Thyroid gland (tissue), 4 donors: ENCODE data around the gene C3AR1. TPM values are rescaled to one million over a fixed set of nuclear protein-coding genes. Genes with fewer than 3 reads are reported as not detected.

ENCODE experiments used
- DNase-seq, 2 donors: peaks; one replicate each; pipeline ENCODE4 v3.0.0-alpha.2; 2019
- H3K27ac ChIP-seq, 3 donors: fragments of 200-600 bp; sonication (generic); 1 replicate in 2 of 3; 2 replicates in 1 of 3; pipeline ENCODE4 v1.5.1; 2016 to 2019; ENCODE audit warnings: mild to moderate bottlenecking in 1 of 3, moderate library complexity in 1 of 3
- H3K27me3 ChIP-seq: fragments of 200-600 bp; sonication (generic); one replicate; pipeline ENCODE4 v1.5.1; 2019
- H3K36me3 ChIP-seq, 2 donors: fragments of 200-600 bp; sonication (generic); one replicate each; pipeline ENCODE4 v1.5.1; 2016 to 2019
- H3K4me1 ChIP-seq, 2 donors: fragments of 200-600 bp; sonication (generic); one replicate each; pipeline ENCODE4 v1.5.1; 2017 to 2019
- H3K4me3 ChIP-seq, 3 donors: fragments of 200-600 bp; sonication (generic); replicated peaks in 1 of 3; 1 replicate in 2 of 3; 2 replicates in 1 of 3; pipeline ENCODE4 v1.5.1; 2016; ENCODE audit warnings: mild to moderate bottlenecking in 1 of 3
- H3K9me3 ChIP-seq: fragments of 200-600 bp; sonication (generic); one replicate; pipeline ENCODE4 v1.5.1; 2017
- CTCF ChIP-seq, 6 experiments: fragments of 200-600 bp in 3 of 6; fragments of 450-650 bp in 3 of 6; sonication (generic) in 3 of 6; IDR thresholded peaks; one replicate each; pipeline ENCODE4 v1.5.1; 2016 to 2019; ENCODE audit warnings: antibody characterized with exemption in 6 of 6, mild to moderate bottlenecking in 2 of 6, inconsistent platforms in 1 of 6, moderate library complexity in 1 of 6
- POLR2A ChIP-seq, 2 donors: fragments of 450-650 bp; IDR thresholded peaks; one replicate each; pipeline ENCODE4 v1.6.1; 2017; ENCODE audit warnings: antibody characterized with exemption in 2 of 2, mild to moderate bottlenecking in 2 of 2, moderate library complexity in 1 of 2
- WGBS, 2 donors: methylation state at CpG; one replicate each; pipeline ENCODE4 v1.1.5; 2017; 5-methylcytosine and 5-hydroxymethylcytosine counted together
- intact Hi-C: fragments of 100-400 bp; cut with DNase I; formaldehyde crosslinking; loops from one replicate; pipeline ENCODE4 v1.15.1; 2023
- total RNA-seq, 4 donors: library from RNA; depleted of rRNA; stranded (reverse); fragments of >200 nt; gene quantifications; one replicate each; pipeline ENCODE4 v1.2.3, GENCODE V29; 2016

The C3AR1 gene
- total RNA-seq, 4 donors from 2014 or later: 2.1 to 4.4 (median 2.9) TPM

GRCh38 chr12:8057839-8058238, 8.3 kb downstream of the C3AR1 start:
- no peak for DNase-seq
- Histone ChIP-seq H3K9me3 (no peaks in the 10 kb centered on the region), H3K4me1 (no peaks in the 10 kb centered on the region), H3K4me3 (no peak overlapping the region), H3K27me3 (no peaks in the 10 kb centered on the region), H3K36me3 (peaks cover 9 to 17% of the 10 kb centered on the region in 2 donors), H3K27ac (no peak overlapping the region)
- intact Hi-C loops: no loop called here
- TF ChIP-seq CTCF (IDR thresholded peaks at IDR 0.05): no peak
- TF ChIP-seq POLR2A (IDR thresholded peaks at IDR 0.05): no peak
- WGBS, 2 donors: 67 to 76% methylated on average over 4 of the region's 4 CpGs

- intact Hi-C loops: no loop called here
- no peak overlapping the region for H3K27ac ChIP-seq
- no peaks in the 10 kb centered on the region for H3K9me3 ChIP-seq
- H3K4me1 ChIP-seq: no peaks in the 10 kb centered on the region
- H3K27me3 ChIP-seq: no peaks in the 10 kb centered on the region
- peaks cover 14 to 23% of the 10 kb centered on the region in 2 donors for H3K36me3 ChIP-seq
- no peak overlapping the region for H3K4me3 ChIP-seq
- DNase-seq: no peak
- TF ChIP-seq POLR2A (IDR thresholded peaks at IDR 0.05) (no peak), CTCF (IDR thresholded peaks at IDR 0.05) (no peak)
- 66 to 80% methylated on average over 2 of the region's 2 CpGs for WGBS, 2 donors
Measured at GRCh38 chr12:8057306-8057705, 8.9 kb downstream of the C3AR1 start.

- 95 to 100% methylated on average over 2 of the region's 2 CpGs for WGBS, 2 donors
- H3K4me3 ChIP-seq: no peak overlapping the region
- H3K9me3 ChIP-seq: no peaks in the 10 kb centered on the region
- no peaks in the 10 kb centered on the region for H3K4me1 ChIP-seq
- no peak for DNase-seq
- intact Hi-C loops: loop anchor here (2.0 kb wide), 1 partner anchor 14 kb away; no protein-coding TSS in a partner anchor
- peaks cover 33 to 42% of the 10 kb centered on the region in 2 donors for H3K36me3 ChIP-seq
- no peak overlapping the region for H3K27ac ChIP-seq
- H3K27me3 ChIP-seq: no peaks in the 10 kb centered on the region
- TF ChIP-seq POLR2A (IDR thresholded peaks at IDR 0.05) (no peak), CTCF (IDR thresholded peaks at IDR 0.05) (no peak)
Measured at GRCh38 chr12:8054816-8055215, 11.3 kb downstream of the C3AR1 start.

- Histone ChIP-seq H3K36me3 (peaks cover 54 to 63% of the 10 kb centered on the region in 2 donors), H3K27me3 (no peaks in the 10 kb centered on the region), H3K9me3 (no peaks in the 10 kb centered on the region), H3K4me1 (no peaks in the 10 kb centered on the region), H3K4me3 (no peak overlapping the region), H3K27ac (no peak overlapping the region)
- 82 to 87% methylated on average over 7 of the region's 7 CpGs for WGBS, 2 donors
- intact Hi-C loops: no loop called here
- TF ChIP-seq CTCF (IDR thresholded peaks at IDR 0.05) (no peak), POLR2A (IDR thresholded peaks at IDR 0.05) (no peak)
- no peak for DNase-seq
Measured at GRCh38 chr12:8052679-8053078, 13.5 kb downstream of the C3AR1 start.

- Histone ChIP-seq H3K4me3 (no peak overlapping the region), H3K27me3 (no peaks in the 10 kb centered on the region), H3K4me1 (no peaks in the 10 kb centered on the region), H3K27ac (no peak overlapping the region), H3K36me3 (peaks cover 68 to 70% of the 10 kb centered on the region in 2 donors), H3K9me3 (no peaks in the 10 kb centered on the region)
- intact Hi-C loops: no loop called here
- TF ChIP-seq CTCF (IDR thresholded peaks at IDR 0.05) (no peak), POLR2A (IDR thresholded peaks at IDR 0.05) (no peak)
- DNase-seq: no peak
- WGBS, 2 donors: 86 to 96% methylated on average over 7 of the region's 7 CpGs
Measured at GRCh38 chr12:8050600-8051250, 15.4 kb downstream of the C3AR1 start.
